Measurements from ENCODE around the gene NFIC.

DNA sequence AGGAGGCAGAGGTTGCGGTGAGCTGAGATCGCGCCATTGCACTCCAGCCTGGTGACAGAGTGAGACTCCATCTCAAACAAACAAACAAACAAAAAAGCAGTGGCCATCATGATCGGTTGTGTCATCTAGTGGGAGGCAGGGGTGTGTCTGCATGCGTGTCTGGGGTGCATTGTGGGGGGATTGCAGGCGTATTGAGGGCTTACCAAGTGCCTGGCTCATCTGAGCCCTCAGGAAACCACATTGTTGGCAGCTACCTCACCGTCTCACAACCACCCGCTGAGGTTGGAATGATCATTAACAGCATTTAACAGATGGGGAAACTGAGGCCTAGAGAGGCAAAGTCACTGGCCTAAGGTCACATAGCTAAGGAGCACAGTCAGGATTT is 30.5 kb downstream of the NFIC start:
- TF ChIP-seq, protein P1, sequence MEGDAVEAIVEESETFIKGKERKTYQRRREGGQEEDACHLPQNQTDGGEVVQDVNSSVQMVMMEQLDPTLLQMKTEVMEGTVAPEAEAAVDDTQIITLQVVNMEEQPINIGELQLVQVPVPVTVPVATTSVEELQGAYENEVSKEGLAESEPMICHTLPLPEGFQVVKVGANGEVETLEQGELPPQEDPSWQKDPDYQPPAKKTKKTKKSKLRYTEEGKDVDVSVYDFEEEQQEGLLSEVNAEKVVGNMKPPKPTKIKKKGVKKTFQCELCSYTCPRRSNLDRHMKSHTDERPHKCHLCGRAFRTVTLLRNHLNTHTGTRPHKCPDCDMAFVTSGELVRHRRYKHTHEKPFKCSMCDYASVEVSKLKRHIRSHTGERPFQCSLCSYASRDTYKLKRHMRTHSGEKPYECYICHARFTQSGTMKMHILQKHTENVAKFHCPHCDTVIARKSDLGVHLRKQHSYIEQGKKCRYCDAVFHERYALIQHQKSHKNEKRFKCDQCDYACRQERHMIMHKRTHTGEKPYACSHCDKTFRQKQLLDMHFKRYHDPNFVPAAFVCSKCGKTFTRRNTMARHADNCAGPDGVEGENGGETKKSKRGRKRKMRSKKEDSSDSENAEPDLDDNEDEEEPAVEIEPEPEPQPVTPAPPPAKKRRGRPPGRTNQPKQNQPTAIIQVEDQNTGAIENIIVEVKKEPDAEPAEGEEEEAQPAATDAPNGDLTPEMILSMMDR (IDR thresholded peaks at IDR 0.05; ENCODE audit: poor library complexity, severe bottlenecking): no peak
- TF ChIP-seq POLR2AphosphoS5 (IDR thresholded peaks at IDR 0.05): no peak
- TF ChIP-seq SMC3 (conservative IDR thresholded peaks at IDR 0.05; ENCODE audit: poor library complexity): no peak
